ENCODE measurements around the gene SCPEP1.

- no peak for TF ChIP-seq CTCF (conservative IDR thresholded peaks at IDR 0.05 in 1 of 2, IDR thresholded peaks at IDR 0.05 in 1 of 2; ENCODE audit: extremely low read depth in 1 of 2, insufficient read depth in 1 of 2, low read depth in 1 of 2, low read length in 2 of 2)
- TF ChIP-seq EZH2 (IDR thresholded peaks at IDR 0.05; ENCODE audit: borderline replicate concordance, low read length): no peak
These were observed 47.9 kb downstream of the SCPEP1 start for GRCh38 chr17:57025876-57026275.
